ENCODE results near the gene LAS1L. TPM values are rescaled to one million over a fixed set of nuclear protein-coding genes. Genes with fewer than 3 reads are reported as not detected.
"Not testable (repeated sequence)": the region's sequence is repeated elsewhere in the genome, so short reads cannot be mapped to it uniquely, and the experiment has no call there.

Gene LAS1L
- total RNA-seq, 1 donor from 2014 or later = 42.1 TPM

GRCh38 chrX:65575022-65575421, 40.4 kb upstream of the LAS1L start:
- H3K4me1 Mint-ChIP-seq (ENCODE audit: unreplicated experiment) = peaks cover 4% of the 10 kb centered on the region
- H3K4me3 Mint-ChIP-seq = no peak overlapping the region
- peaks cover 6% of the 10 kb centered on the region for H3K9me3 Mint-ChIP-seq
- TF ChIP-seq CTCF (conservative IDR thresholded peaks at IDR 0.05) = no peak
- DNase-seq (ENCODE audit: extremely low spot score, unreplicated experiment) = no peak
- no peaks in the 10 kb centered on the region for H3K36me3 Mint-ChIP-seq
- H3K27ac Mint-ChIP-seq = no peak overlapping the region
- H3K27me3 Mint-ChIP-seq = no peaks in the 10 kb centered on the region

GRCh38 chrX:65574356-65574755, 39.8 kb upstream of the LAS1L start:
- no peak overlapping the region for H3K27ac Mint-ChIP-seq

GRCh38 chrX:65572971-65573370, 38.4 kb upstream of the LAS1L start:
- Mint-ChIP-seq H3K27me3 (no peaks in the 10 kb centered on the region), H3K4me3 (no peak overlapping the region), H3K9me3 (peaks cover 6% of the 10 kb centered on the region), H3K36me3 (no peaks in the 10 kb centered on the region), H3K4me1 (ENCODE audit: unreplicated experiment) (peaks cover 4% of the 10 kb centered on the region), H3K27ac (no peak overlapping the region)
- no peak for TF ChIP-seq CTCF (conservative IDR thresholded peaks at IDR 0.05)
- DNase-seq (ENCODE audit: extremely low spot score, unreplicated experiment) = no peak

More at GRCh38 chrX:65574356-65574755, 39.8 kb upstream of the LAS1L start:
- no peaks in the 10 kb centered on the region for H3K36me3 Mint-ChIP-seq
- H3K4me3 Mint-ChIP-seq = no peak overlapping the region
- H3K27me3 Mint-ChIP-seq = no peaks in the 10 kb centered on the region
- peaks cover 4% of the 10 kb centered on the region for H3K4me1 Mint-ChIP-seq (ENCODE audit: unreplicated experiment)
- peaks cover 6% of the 10 kb centered on the region for H3K9me3 Mint-ChIP-seq
- DNase-seq (ENCODE audit: extremely low spot score, unreplicated experiment) = no peak
- TF ChIP-seq CTCF (conservative IDR thresholded peaks at IDR 0.05) = no peak

- H3K9me3 Mint-ChIP-seq; H3K4me1 Mint-ChIP-seq (ENCODE audit: unreplicated experiment); DNase-seq (ENCODE audit: extremely low spot score, unreplicated experiment); H3K27me3 Mint-ChIP-seq; H3K4me3 Mint-ChIP-seq; H3K27ac Mint-ChIP-seq; H3K36me3 Mint-ChIP-seq: not testable (repeated sequence)
These were observed 28.3 kb upstream of the LAS1L start for GRCh38 chrX:65562850-65563249.

GRCh38 chrX:65551489-65552339, 17.1 kb upstream of the LAS1L start:
- Mint-ChIP-seq H3K27me3 (no peaks in the 10 kb centered on the region), H3K27ac (no peak overlapping the region), H3K9me3 (peaks cover 3% of the 10 kb centered on the region), H3K4me3 (no peak overlapping the region), H3K36me3 (no peaks in the 10 kb centered on the region), H3K4me1 (ENCODE audit: unreplicated experiment) (no peaks in the 10 kb centered on the region)
- DNase-seq (ENCODE audit: extremely low spot score, unreplicated experiment) = no peak
- TF ChIP-seq CTCF (conservative IDR thresholded peaks at IDR 0.05) = no peak

GRCh38 chrX:65551086-65551485, 16.5 kb upstream of the LAS1L start:
- H3K36me3 Mint-ChIP-seq = no peaks in the 10 kb centered on the region
- no peaks in the 10 kb centered on the region for H3K27me3 Mint-ChIP-seq
- no peak for TF ChIP-seq CTCF (conservative IDR thresholded peaks at IDR 0.05)
- H3K4me3 Mint-ChIP-seq = no peak overlapping the region
- DNase-seq (ENCODE audit: extremely low spot score, unreplicated experiment) = no peak
- H3K4me1 Mint-ChIP-seq (ENCODE audit: unreplicated experiment) = no peaks in the 10 kb centered on the region
- H3K9me3 Mint-ChIP-seq = peaks cover 3% of the 10 kb centered on the region
- H3K27ac Mint-ChIP-seq = no peak overlapping the region
